Suppressor macrophage treated with lipopolysaccharide for 4 hours (primary cell): ENCODE results near the gene IL13RA1.
"Not testable (repeated sequence)": the region's sequence is repeated elsewhere in the genome, so short reads cannot be mapped to it uniquely, and the experiment has no call there.

Experiments
- DNase-seq: peaks from one replicate; pipeline ENCODE4 v3.0.0-alpha.2; 2020

Gene IL13RA1

GRCh38 chrX:118726887-118727685, at the start of gene IL13RA1:
TSS of gene IL13RA1 (plus strand) at chrX:118727606. CDS start at chrX:118727639, 33 bp downstream.
- DNase-seq, result peak; percentile 75

- no peak for DNase-seq
Measured at GRCh38 chrX:118679290-118679689, 48.1 kb upstream of the IL13RA1 start.

- DNase-seq, result no peak
Measured at GRCh38 chrX:118682258-118683014, 45.0 kb upstream of the IL13RA1 start.

- DNase-seq, result no peak
Measured at GRCh38 chrX:118685393-118685792, 42.0 kb upstream of the IL13RA1 start.

GRCh38 chrX:118688935-118689334, 38.5 kb upstream of the IL13RA1 start:
- no peak for DNase-seq

GRCh38 chrX:118693843-118694242, 33.6 kb upstream of the IL13RA1 start:
- DNase-seq, result no peak

- DNase-seq, result no peak
Measured at GRCh38 chrX:118694638-118695037, 32.8 kb upstream of the IL13RA1 start.

- peak; percentile 53 for DNase-seq
Measured at GRCh38 chrX:118698516-118699170, 28.8 kb upstream of the IL13RA1 start.

GRCh38 chrX:118702741-118703140, 24.7 kb upstream of the IL13RA1 start:
- no peak for DNase-seq

GRCh38 chrX:118706681-118707080, 20.7 kb upstream of the IL13RA1 start:
- DNase-seq, result peak; percentile 44

GRCh38 chrX:118714521-118714920, 12.9 kb upstream of the IL13RA1 start:
- DNase-seq, result peak; percentile 46

- DNase-seq, result not testable (repeated sequence)
Measured at GRCh38 chrX:118715917-118716316, 11.5 kb upstream of the IL13RA1 start.

- not testable (repeated sequence) for DNase-seq
Measured at GRCh38 chrX:118716833-118717232, 10.6 kb upstream of the IL13RA1 start.

GRCh38 chrX:118717678-118718391, 9.6 kb upstream of the IL13RA1 start:
- DNase-seq, result peak; percentile 81

GRCh38 chrX:118718737-118719136, 8.7 kb upstream of the IL13RA1 start:
- peak; percentile 78 for DNase-seq

- no peak for DNase-seq
Measured at GRCh38 chrX:118720058-118720707, 7.2 kb upstream of the IL13RA1 start.

GRCh38 chrX:118723376-118723775, 4.0 kb upstream of the IL13RA1 start:
- no peak for DNase-seq

- peak; percentile 43 for DNase-seq
Measured at GRCh38 chrX:118724365-118724764, 3.0 kb upstream of the IL13RA1 start.

GRCh38 chrX:118724775-118725174, 2.6 kb upstream of the IL13RA1 start:
- DNase-seq, result peak; percentile 66

- DNase-seq, result peak; percentile 42
Measured at GRCh38 chrX:118726396-118726795, 1.0 kb upstream of the IL13RA1 start.

- no peak for DNase-seq
Measured at GRCh38 chrX:118727686-118728339, 407 bp downstream of the IL13RA1 start.
